Astrocyte of the cerebellum (primary cell): ENCODE data around the gene ZBTB16.
A peak's percentile ranks its signal among the peaks of the same experiment; 100 is the strongest.

Source experiments
- DNase-seq: peaks from one replicate; pipeline ENCODE4 v3.0.0-alpha.2; 2011; ENCODE audit warnings: low read depth
- H3K4me3 ChIP-seq: 2 replicates; pipeline ENCODE4 v1.5.1; 2011; ENCODE audit warnings: mild to moderate bottlenecking, low read depth, low read length, moderate library complexity
- CTCF ChIP-seq: IDR thresholded peaks from 2 replicates; pipeline ENCODE4 v1.5.1; 2012; ENCODE audit warnings: low read length, low read depth, moderate library complexity, mild to moderate bottlenecking; ENCODE audit errors: missing control alignments
- in situ Hi-C: cut with HindIII; loops from 2 replicates; pipeline ENCODE4 v1.10.0; 2017; ENCODE audit warnings: low sequenced_read_pairs

ZBTB16 gene

GRCh38 chr11:114036958-114037357, 22.6 kb upstream of the ZBTB16 start:
- DNase-seq, result no peak
- H3K4me3 ChIP-seq, result no peak overlapping the region
- no peak for TF ChIP-seq CTCF
- in situ Hi-C loops, result no loop called here

GRCh38 chr11:114039551-114039950, 20.0 kb upstream of the ZBTB16 start:
- in situ Hi-C loops, result no loop called here
- H3K4me3 ChIP-seq, result no peak overlapping the region
- TF ChIP-seq CTCF, result no peak
- no peak for DNase-seq

GRCh38 chr11:114040706-114041211, 18.8 kb upstream of the ZBTB16 start:
- no peak for TF ChIP-seq CTCF

GRCh38 chr11:114042234-114042633, 17.3 kb upstream of the ZBTB16 start:
- no peak for DNase-seq
- H3K4me3 ChIP-seq, result no peak overlapping the region
- no peak for TF ChIP-seq CTCF
- in situ Hi-C loops, result loop anchor here (5.0 kb wide), 1 partner anchor 75 kb away; no protein-coding TSS in a partner anchor

More at GRCh38 chr11:114040706-114041211, 18.8 kb upstream of the ZBTB16 start:
- DNase-seq, result peak; percentile 41
- no peak overlapping the region for H3K4me3 ChIP-seq
- in situ Hi-C loops, result loop anchor here (5.0 kb wide), 1 partner anchor 77 kb away; no protein-coding TSS in a partner anchor

GRCh38 chr11:114044042-114044871, 15.3 kb upstream of the ZBTB16 start:
- in situ Hi-C loops, result loop anchor here (5.0 kb wide), 1 partner anchor 73 kb away; no protein-coding TSS in a partner anchor
- H3K4me3 ChIP-seq, result no peak overlapping the region
- TF ChIP-seq CTCF, result no peak
- no peak for DNase-seq

- TF ChIP-seq CTCF, result no peak
- H3K4me3 ChIP-seq, result no peak overlapping the region
- no peak for DNase-seq
- in situ Hi-C loops, result no loop called here
Measured at GRCh38 chr11:114047327-114047726, 12.2 kb upstream of the ZBTB16 start.
